Uterus (tissue), 4 donors: Measurements from ENCODE around the gene CADM3. TPM values are rescaled to one million over a fixed set of nuclear protein-coding genes. Genes with fewer than 3 reads are reported as not detected.

Source experiments
- DNase-seq, 2 donors: peaks; one replicate each; pipeline ENCODE4 v3.0.0-alpha.2; 2019 to 2020
- H3K27ac ChIP-seq, 2 donors: fragments of 200-600 bp; sonication (generic); 1 replicate in 1 of 2; 2 replicates in 1 of 2; pipeline ENCODE4 v1.5.1; 2016 to 2018
- H3K27me3 ChIP-seq, 2 donors: fragments of 200-600 bp; sonication (generic); one replicate each; pipeline ENCODE4 v1.5.1; 2018 to 2019; ENCODE audit warnings: control low read depth in 1 of 2
- H3K36me3 ChIP-seq, 2 donors: fragments of 200-600 bp; sonication (generic); one replicate each; pipeline ENCODE4 v1.5.1; 2019; ENCODE audit warnings: control low read depth in 1 of 2
- H3K4me1 ChIP-seq, 2 donors: fragments of 200-600 bp; sonication (generic); one replicate each; pipeline ENCODE4 v1.5.1; 2018 to 2019; ENCODE audit warnings: control low read depth in 1 of 2
- H3K4me3 ChIP-seq, 2 donors: fragments of 200-600 bp; sonication (generic); 1 replicate in 1 of 2; 2 replicates in 1 of 2; pipeline ENCODE4 v1.5.1; 2018 to 2019; ENCODE audit warnings: mild to moderate bottlenecking in 1 of 2
- H3K9me3 ChIP-seq, 2 donors: fragments of 200-600 bp; sonication (generic); one replicate each; pipeline ENCODE4 v1.5.1; 2019; ENCODE audit warnings: control low read depth in 1 of 2
- CTCF ChIP-seq, 4 experiments: fragments of 200-600 bp in 2 of 4; fragments of 450-650 bp in 2 of 4; sonication (generic) in 2 of 4; IDR thresholded peaks; one replicate each; pipeline ENCODE4 v1.5.1; 2016 to 2019; ENCODE audit warnings: antibody characterized with exemption in 4 of 4, mild to moderate bottlenecking in 2 of 4, moderate library complexity in 1 of 4
- POLR2A ChIP-seq, 2 donors: fragments of 450-650 bp; IDR thresholded peaks; one replicate each; pipeline ENCODE4 v1.6.1; 2016; ENCODE audit warnings: antibody characterized with exemption in 2 of 2, mild to moderate bottlenecking in 1 of 2, moderate library complexity in 1 of 2
- intact Hi-C: fragments of 100-400 bp; cut with DNase I; formaldehyde crosslinking; loops from one replicate; pipeline ENCODE4 v1.15.1; 2023; ENCODE audit warnings: low total_unique reads
- total RNA-seq, 4 donors: library from RNA; depleted of rRNA in 3 of 4; stranded (reverse); fragments of >200 nt in 3 of 4; gene quantifications; one replicate each; pipeline versions ENCODE4 v1.1.0 to v1.2.4, GENCODE V29; 2014 to 2023
- donor health status: DM: yes; HTN: yes; CAD: no.

Gene CADM3
- total RNA-seq, 4 donors from 2014 or later: 2.7 to 8.8 (median 5.6) TPM; not detected in 1

- peak overlapping the region in 1 of 2 donors; percentile 11 for H3K4me3 ChIP-seq
- no peak for DNase-seq
- TF ChIP-seq CTCF (IDR thresholded peaks at IDR 0.05) (no peak), POLR2A (IDR thresholded peaks at IDR 0.05) (no peak)
- H3K36me3 ChIP-seq: no peaks in the 10 kb centered on the region
- intact Hi-C loops: no loop called here
- H3K27ac ChIP-seq: peak overlapping the region; percentile 18 to 27
- no peaks in the 10 kb centered on the region for H3K9me3 ChIP-seq
- H3K4me1 ChIP-seq: no peaks in the 10 kb centered on the region
- no peaks in the 10 kb centered on the region for H3K27me3 ChIP-seq
Observed at GRCh38 chr1:159206110-159206509, 34.7 kb downstream of the CADM3 start.

GRCh38 chr1:159207080-159207479 lies 35.7 kb downstream of the CADM3 start:
- Histone ChIP-seq H3K9me3 (no peaks in the 10 kb centered on the region), H3K4me3 (peak overlapping the region in 1 of 2 donors; percentile 8), H3K27ac (peak overlapping the region in 1 of 2 donors; percentile 27), H3K27me3 (no peaks in the 10 kb centered on the region), H3K36me3 (no peaks in the 10 kb centered on the region), H3K4me1 (no peaks in the 10 kb centered on the region)
- TF ChIP-seq CTCF (IDR thresholded peaks at IDR 0.05): no peak
- TF ChIP-seq POLR2A (IDR thresholded peaks at IDR 0.05): no peak
- DNase-seq: no peak
- intact Hi-C loops: no loop called here

GRCh38 chr1:159207774-159208173 lies 36.4 kb downstream of the CADM3 start:
- H3K27me3 ChIP-seq: no peaks in the 10 kb centered on the region
- H3K27ac ChIP-seq: no peak overlapping the region
- no peaks in the 10 kb centered on the region for H3K9me3 ChIP-seq
- intact Hi-C loops: no loop called here
- peak overlapping the region in 1 of 2 donors; percentile 8 for H3K4me3 ChIP-seq
- DNase-seq: no peak
- TF ChIP-seq CTCF (IDR thresholded peaks at IDR 0.05): no peak
- no peak for TF ChIP-seq POLR2A (IDR thresholded peaks at IDR 0.05)
- H3K4me1 ChIP-seq: no peaks in the 10 kb centered on the region
- no peaks in the 10 kb centered on the region for H3K36me3 ChIP-seq

- Histone ChIP-seq H3K4me1 (no peaks in the 10 kb centered on the region), H3K27me3 (no peaks in the 10 kb centered on the region), H3K4me3 (peak overlapping the region in 1 of 2 donors; percentile 8), H3K27ac (no peak overlapping the region), H3K9me3 (no peaks in the 10 kb centered on the region), H3K36me3 (no peaks in the 10 kb centered on the region)
- intact Hi-C loops: no loop called here
- DNase-seq: no peak
- TF ChIP-seq CTCF (IDR thresholded peaks at IDR 0.05) (no peak), POLR2A (IDR thresholded peaks at IDR 0.05) (no peak)
Observed at GRCh38 chr1:159208175-159208825, 36.9 kb downstream of the CADM3 start.

GRCh38 chr1:159209061-159209460 lies 37.6 kb downstream of the CADM3 start:
- intact Hi-C loops: no loop called here
- H3K4me1 ChIP-seq: no peaks in the 10 kb centered on the region
- H3K9me3 ChIP-seq: no peaks in the 10 kb centered on the region
- H3K27ac ChIP-seq: no peak overlapping the region
- H3K36me3 ChIP-seq: no peaks in the 10 kb centered on the region
- no peak overlapping the region for H3K4me3 ChIP-seq
- no peak for TF ChIP-seq POLR2A (IDR thresholded peaks at IDR 0.05)
- no peak for TF ChIP-seq CTCF (IDR thresholded peaks at IDR 0.05)
- no peak for DNase-seq
- no peaks in the 10 kb centered on the region for H3K27me3 ChIP-seq
